CD4-positive, alpha-beta T cell treated with Interleukin-10 for 1 hour (primary cell): ENCODE data around the gene MANF.
A peak's percentile ranks its signal among the peaks of the same experiment; 100 is the strongest.
"Not testable (repeated sequence)": the region's sequence is repeated elsewhere in the genome, so short reads cannot be mapped to it uniquely, and the experiment has no call there.

Experiments used
- DNase-seq: peaks from one replicate; pipeline ENCODE4 v3.0.0-alpha.2; 2020

Gene MANF

GRCh38 chr3:51373658-51374421, 11.3 kb upstream of the MANF start:
- DNase-seq = no peak

GRCh38 chr3:51374456-51374855, 10.6 kb upstream of the MANF start:
- no peak for DNase-seq

- no peak for DNase-seq
These were observed 10.0 kb upstream of the MANF start for GRCh38 chr3:51375136-51375535.

DNA sequence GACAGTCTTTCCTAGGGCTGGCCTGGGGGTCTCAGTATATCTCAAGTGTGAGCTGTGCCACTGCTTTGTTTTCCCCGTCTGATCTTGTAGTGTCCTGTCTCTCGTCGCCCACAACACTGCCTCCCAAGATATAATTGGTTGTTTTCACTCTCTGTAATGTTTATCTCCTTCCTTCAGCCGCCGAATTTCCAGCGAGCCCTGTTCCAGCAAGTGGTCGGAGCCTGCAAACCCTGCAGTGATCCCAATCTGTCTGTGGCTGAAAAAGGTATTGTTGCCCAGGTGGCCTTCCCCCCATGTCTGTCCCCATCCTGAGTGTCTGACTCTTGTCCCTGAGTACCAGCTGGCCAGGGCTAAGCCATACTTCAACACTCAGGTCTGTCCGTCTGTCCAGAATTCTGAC, 9.5 kb upstream of the MANF start:
- DNase-seq = no peak

DNA sequence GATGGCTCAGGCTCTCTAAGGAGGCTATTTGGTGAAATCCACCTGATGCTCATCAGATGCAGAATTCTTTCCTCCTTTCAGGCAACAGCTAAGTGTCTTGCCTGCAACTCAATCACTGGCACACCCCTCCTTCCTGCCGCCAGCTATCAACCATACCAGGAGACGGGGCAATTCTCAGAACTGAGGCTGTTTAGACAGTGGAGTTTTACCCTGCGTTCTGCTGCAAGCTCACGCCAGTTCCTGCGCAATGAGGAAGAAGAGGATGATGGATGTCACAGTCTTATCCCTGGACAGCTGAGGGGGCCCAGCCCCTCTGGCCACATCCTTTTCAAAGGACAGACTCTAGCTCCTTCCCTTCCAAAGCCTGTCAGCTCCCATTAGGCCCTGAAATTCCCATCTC, 7.0 kb upstream of the MANF start:
- no peak for DNase-seq

- no peak for DNase-seq
These were observed 6.4 kb upstream of the MANF start for GRCh38 chr3:51378726-51379125.

DNA sequence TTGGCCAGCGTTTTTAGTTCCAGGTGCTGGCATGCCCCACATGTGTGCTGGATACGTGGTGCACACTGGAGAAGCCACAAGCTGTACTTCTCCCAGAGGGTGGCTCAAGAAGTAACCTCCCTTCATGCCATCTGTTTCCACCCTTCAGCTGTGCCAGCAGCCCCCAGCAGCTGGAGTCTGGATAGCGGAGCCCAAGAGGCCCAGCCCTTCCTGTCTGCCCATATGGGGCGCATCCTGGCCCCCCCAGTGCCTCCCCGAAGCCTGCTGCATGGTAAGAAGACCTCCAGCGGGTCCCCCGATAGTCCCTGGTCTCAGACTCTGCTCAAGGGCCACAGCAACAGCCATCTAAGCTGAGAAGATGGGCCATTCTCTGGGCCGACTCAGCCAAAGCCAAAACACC, 5.8 kb upstream of the MANF start:
- no peak for DNase-seq

GRCh38 chr3:51379746-51380455, 5.2 kb upstream of the MANF start:
- DNase-seq = no peak

DNA sequence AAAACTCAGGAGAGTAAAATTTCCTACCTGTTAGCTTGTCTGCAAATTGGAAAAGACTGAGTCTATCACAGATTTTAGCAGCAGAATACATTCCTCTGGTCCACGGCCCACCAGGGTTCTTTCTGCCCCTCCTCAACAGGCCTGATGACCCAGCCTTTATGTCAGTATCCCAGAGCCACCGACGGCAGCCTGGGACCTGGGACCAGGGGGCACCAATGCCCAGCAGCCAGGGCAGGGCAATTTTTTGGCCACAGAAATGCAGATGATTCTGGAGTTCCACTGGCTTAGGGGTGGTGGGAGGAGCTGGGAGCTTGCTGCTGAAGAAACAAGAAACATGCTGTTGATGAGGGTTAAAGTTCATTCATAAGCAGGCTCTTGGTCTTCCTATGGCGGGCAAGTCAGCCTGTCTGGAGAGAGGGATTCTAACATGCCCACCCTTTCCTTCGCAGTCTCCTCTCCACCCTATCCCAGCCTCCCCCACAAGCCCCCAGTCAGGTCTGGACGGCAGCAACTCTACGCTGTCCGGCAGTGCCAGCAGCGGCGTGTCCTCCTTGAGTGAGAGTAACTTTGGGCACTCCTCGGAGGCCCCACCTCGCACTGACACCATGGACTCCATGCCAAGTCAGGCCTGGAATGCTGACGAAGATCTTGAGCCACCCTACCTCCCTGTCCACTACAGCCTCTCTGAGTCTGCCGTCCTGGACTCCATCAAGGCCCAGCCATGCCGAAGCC, 4.3 kb upstream of the MANF start:
- DNase-seq = no peak

DNA sequence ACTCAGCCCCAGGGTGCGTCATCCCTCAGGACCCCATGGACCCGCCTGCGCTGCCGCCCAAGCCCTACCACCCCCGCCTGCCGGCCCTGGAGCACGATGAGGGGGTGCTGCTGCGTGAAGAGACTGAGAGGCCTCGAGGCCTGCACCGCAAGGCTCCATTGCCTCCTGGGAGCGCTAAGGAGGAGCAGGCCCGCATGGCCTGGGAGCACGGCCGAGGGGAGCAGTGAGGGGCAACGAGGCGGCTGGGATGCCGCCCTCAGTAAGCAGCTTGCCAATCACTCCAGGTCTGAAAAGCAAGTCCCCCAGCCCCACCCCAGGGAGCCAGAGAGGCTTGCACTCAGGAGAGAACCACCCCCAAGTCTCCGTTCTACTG, 3.8 kb upstream of the MANF start:
- no peak for DNase-seq

GRCh38 chr3:51382076-51382745, 2.9 kb upstream of the MANF start:
- DNase-seq = no peak

DNA sequence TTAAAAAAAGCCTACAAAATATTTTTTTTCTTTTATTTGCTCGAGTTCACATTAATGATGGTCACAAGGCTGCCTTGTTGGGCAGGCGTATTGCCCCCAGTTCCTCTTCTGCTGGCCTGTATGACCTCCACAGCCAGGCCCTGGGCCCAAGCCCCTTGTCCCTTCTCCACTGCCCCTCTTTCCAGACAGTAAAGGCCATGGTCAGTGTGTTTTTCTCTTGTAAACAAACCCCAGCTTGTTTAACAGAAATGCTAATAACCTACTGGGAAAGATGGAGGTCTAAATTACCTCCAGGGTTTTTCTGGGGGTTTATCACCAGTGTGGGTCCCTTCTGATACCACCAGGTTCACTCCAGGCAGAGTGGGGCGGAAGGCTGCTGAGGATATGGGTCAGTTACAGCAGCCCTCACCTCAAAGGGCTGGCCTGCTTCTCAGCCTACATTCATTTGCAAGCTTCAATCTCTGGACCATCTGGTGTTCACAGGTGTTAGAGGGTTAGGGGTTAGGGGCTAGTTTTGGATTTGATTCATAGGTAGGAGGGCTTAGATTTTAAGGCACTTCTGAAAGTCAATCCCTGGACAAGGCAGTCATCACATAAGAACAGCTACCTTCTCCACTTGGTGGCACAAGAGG, 2.0 kb upstream of the MANF start:
- DNase-seq = no peak

GRCh38 chr3:51384055-51384725, 901 bp upstream of the MANF start:
- peak; percentile 20 for DNase-seq

DNA sequence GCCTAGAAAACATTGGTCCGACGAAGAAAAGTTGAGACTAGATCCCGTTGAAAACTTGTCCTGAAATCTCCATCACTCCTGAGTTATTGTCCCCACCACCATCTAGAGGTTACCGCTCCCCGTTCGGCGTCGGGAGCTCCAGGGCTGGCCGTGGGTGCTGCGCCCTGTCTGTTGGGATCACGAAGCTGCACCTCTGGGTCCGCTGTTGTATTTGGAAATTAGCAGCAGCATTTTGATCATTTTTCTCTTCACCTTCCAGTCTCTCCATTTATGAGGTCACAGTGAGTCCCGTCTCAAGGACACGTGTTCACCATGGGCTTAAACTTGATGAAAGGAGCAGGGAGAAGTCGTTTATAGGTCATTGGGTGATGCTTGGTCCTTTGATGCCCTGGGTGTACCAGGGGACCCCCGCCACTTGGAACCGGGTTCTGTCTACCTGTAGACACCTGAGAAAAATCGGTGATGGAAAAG, 565 bp downstream of the MANF start:
- DNase-seq = peak; percentile 17

GRCh38 chr3:51386159-51386851, 1.2 kb downstream of the MANF start:
- no peak for DNase-seq

GRCh38 chr3:51386852-51387229, 1.8 kb downstream of the MANF start:
- no peak for DNase-seq

DNA sequence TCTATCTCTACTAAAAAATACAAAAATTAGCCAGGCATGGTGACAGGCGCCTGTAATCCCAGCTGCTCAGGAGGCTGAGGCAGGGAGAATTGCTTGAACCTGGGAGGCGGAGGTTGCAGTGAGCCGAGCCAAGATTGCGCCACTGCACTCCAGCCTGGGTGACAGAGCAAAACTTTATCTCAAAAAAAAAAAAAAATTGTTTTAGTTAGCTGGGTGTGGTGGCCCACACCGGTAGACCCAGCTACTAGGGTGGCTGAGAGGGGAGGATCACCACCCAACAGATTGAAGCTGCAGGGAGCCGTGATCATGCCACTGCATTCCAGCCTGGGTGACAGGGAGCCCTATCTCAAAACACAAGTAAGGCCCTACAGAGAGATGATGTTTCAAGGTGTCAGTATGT, 2.2 kb downstream of the MANF start:
- not testable (repeated sequence) for DNase-seq

- DNase-seq = no peak
These were observed 3.4 kb downstream of the MANF start for GRCh38 chr3:51388286-51389029.

DNA sequence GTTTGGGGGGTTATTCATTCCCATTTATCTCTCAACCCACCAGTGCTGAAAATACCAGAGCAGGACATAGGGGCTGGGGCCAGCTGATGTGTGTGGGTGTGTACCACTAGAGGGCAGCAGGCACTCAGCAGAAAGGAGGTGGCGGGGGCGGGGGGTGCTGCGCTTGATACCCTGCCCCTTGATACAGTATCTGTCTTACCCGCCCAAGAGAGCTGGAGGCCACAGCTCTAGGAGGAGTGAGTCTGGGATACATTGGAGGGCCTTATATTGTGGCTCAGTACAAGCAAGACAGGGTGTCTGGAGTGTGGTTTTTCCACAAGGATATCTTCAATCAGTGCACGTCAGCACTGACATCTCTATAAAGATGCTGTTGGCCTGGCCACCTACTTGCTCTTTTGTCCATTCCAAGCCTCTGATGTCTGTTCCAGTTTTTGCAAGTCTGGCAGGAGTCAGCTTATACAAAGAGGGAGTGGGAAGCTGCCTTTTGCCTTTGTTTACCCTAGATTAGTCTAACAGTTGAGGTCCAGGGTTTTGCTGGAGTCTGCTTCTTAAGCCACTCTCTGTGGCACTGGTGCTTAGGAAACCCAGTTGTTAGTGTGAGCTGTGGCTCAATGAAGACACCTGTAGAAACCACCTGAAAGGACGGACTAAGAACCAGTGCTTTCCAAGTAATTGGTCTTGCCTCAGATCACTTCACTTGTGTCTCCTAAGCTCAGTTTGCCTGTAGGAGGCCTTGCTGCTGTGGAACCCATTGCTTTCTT, 4.5 kb downstream of the MANF start:
- DNase-seq = peak; percentile 69
